Measurements from ENCODE around the gene CYP2A13. TPM values are rescaled to one million over a fixed set of nuclear protein-coding genes. Genes with fewer than 3 reads are reported as not detected.

Gene CYP2A13
- total RNA-seq, 3 donors from 2014 or later (not counting 1 experiment from before 2014, with no cell fraction given): not detected

DNA sequence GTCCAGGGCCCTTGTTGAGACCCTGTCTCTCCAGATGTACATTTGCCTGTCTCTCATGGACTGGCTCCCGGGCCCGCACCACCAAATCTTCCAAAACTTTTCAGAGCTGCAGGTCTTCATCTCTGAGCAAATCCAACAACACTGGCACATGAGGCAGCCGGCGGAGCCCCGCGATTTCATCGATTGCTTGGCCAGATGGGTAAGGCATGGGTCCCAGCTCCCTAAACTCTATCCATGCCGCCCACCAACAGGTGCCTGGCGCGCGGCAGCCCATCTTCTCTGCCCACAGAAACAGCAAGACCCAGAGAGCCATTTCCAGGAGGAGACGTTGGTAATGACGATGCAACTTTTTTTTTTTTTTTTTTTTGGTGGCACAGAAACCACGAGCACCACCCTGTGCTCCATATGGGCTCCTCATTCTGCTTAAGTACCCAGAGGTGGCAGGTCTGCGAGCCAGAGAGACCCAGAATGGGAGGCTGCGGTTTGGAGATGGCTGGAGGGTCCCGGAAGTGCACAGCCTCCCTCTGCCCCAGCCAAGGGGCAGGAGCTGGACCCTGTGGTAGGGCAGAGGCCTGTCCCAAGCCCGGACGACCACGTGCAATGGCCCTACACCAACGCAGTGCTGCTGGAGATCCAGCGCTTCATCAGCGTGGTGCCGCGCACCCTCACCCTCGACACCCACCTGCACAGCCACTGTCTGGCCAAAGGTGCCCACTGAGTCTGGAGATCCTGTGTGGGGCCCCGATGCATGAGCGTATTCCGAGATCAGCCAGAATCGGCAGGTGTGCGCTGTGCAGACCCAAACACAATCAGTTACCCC, 48.6 kb downstream of the CYP2A13 start:
- Mint-ChIP-seq H3K27me3 (ENCODE audit: low read depth in 2 of 2) (no peaks in the 10 kb centered on the region), H3K9me3 (no peaks in the 10 kb centered on the region), H3K27ac (peak overlapping the region in 1 of 2 donors; percentile 58), H3K4me3 (peak overlapping the region; percentile 60), H3K36me3 (no peaks in the 10 kb centered on the region), H3K4me1 (peaks cover 6 to 33% of the 10 kb centered on the region in 2 donors)
- Histone ChIP-seq H3K4me3 (ENCODE audit: low read length) (no peak overlapping the region), H3K4me1 (ENCODE audit: control insufficient read depth, insufficient read depth, low read length) (peaks cover 24% of the 10 kb centered on the region), H3K9me3 (ENCODE audit: control insufficient read depth, insufficient read depth, low read length) (no peaks in the 10 kb centered on the region), H3K27me3 (ENCODE audit: control insufficient read depth, insufficient read depth, low read length) (no peaks in the 10 kb centered on the region), H3K36me3 (ENCODE audit: control insufficient read depth, insufficient read depth, low read length) (no peaks in the 10 kb centered on the region), H3K27ac (ENCODE audit: low read length) (no peak overlapping the region)
- DNase-seq: no peak
- 87% methylated on average over 31 of the region's 31 CpGs for WGBS (ENCODE audit: insufficient coverage)
- no peak for ATAC-seq
- intact Hi-C loops (cut with micrococcal nuclease): no loop called here
- TF ChIP-seq, protein P1, sequence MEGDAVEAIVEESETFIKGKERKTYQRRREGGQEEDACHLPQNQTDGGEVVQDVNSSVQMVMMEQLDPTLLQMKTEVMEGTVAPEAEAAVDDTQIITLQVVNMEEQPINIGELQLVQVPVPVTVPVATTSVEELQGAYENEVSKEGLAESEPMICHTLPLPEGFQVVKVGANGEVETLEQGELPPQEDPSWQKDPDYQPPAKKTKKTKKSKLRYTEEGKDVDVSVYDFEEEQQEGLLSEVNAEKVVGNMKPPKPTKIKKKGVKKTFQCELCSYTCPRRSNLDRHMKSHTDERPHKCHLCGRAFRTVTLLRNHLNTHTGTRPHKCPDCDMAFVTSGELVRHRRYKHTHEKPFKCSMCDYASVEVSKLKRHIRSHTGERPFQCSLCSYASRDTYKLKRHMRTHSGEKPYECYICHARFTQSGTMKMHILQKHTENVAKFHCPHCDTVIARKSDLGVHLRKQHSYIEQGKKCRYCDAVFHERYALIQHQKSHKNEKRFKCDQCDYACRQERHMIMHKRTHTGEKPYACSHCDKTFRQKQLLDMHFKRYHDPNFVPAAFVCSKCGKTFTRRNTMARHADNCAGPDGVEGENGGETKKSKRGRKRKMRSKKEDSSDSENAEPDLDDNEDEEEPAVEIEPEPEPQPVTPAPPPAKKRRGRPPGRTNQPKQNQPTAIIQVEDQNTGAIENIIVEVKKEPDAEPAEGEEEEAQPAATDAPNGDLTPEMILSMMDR (IDR thresholded peaks at IDR 0.05): no peak

DNA sequence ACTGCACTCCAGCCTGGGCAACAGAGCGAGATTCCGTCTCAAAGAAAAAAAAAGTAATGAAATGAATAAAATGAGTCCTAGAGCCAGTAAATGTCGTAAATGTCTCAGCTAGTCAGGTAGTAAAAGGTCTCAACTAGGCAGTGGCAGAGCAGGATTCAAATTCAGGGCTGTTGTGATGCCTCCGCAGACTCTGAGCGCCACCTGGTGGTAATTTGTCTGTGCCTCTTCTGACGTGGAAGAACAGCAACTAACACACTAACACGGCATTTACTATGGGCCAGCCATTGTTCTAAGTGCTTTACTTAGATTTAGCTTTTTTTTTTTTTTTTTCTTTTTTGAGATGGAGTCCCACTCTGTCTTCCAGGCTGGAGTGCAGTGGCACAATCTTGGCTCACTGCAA, 56.2 kb downstream of the CYP2A13 start:
- Mint-ChIP-seq H3K27me3 (ENCODE audit: low read depth in 2 of 2) (peaks cover 10 to 21% of the 10 kb centered on the region in 2 donors), H3K4me1 (no peaks in the 10 kb centered on the region), H3K27ac (no peak overlapping the region), H3K4me3 (no peak overlapping the region), H3K9me3 (no peaks in the 10 kb centered on the region), H3K36me3 (no peaks in the 10 kb centered on the region)
- Histone ChIP-seq H3K4me1 (ENCODE audit: control insufficient read depth, insufficient read depth, low read length) (no peaks in the 10 kb centered on the region), H3K27me3 (ENCODE audit: control insufficient read depth, insufficient read depth, low read length) (no peaks in the 10 kb centered on the region), H3K36me3 (ENCODE audit: control insufficient read depth, insufficient read depth, low read length) (no peaks in the 10 kb centered on the region), H3K27ac (ENCODE audit: low read length) (no peak overlapping the region), H3K4me3 (ENCODE audit: low read length) (no peak overlapping the region), H3K9me3 (ENCODE audit: control insufficient read depth, insufficient read depth, low read length) (no peaks in the 10 kb centered on the region)
- intact Hi-C loops (cut with micrococcal nuclease): loop anchor here (1.0 kb wide), 3 partner anchors 18 to 481 kb away; no protein-coding TSS in a partner anchor
- TF ChIP-seq, protein P1 (IDR thresholded peaks at IDR 0.05): peak; percentile 86
- 39% methylated on average over 5 of the region's 7 CpGs for WGBS (ENCODE audit: insufficient coverage)
- DNase-seq: peak; percentile 83 to 95
- peak; percentile 93 to 99 (median 97) for ATAC-seq

Other genes starting within 250 kb of the CYP2A13 start
- gene CYP2A6, start 238.0 kb upstream of the CYP2A13 start, total RNA-seq: not detected
- gene CYP2A7, start 206.2 kb upstream of the CYP2A13 start, total RNA-seq: not detected
- gene CYP2B6, start 97.2 kb upstream of the CYP2A13 start, total RNA-seq: not detected
- 1 to 10 TPM in 2 of 3 donors, under 1 TPM in 1; 0.93 to 4.7 (median 4.5) TPM for gene CYP2F1, start 26.0 kb downstream of the CYP2A13 start, total RNA-seq
- gene CYP2S1, start 104.8 kb downstream of the CYP2A13 start, total RNA-seq: 1 to 10 TPM in 1 of 3 donors, under 1 TPM in 2; 0.78 to 1.6 (median 0.84) TPM
- gene AXL, start 130.8 kb downstream of the CYP2A13 start, total RNA-seq: under 1 TPM in 2 of 3 donors, not detected in 1; 0.16 to 0.70 TPM
- 100 to 1,000 TPM; 279 to 360 (median 315) TPM for gene HNRNPUL1, start 175.9 kb downstream of the CYP2A13 start, total RNA-seq
- 10 to 100 TPM; 41.1 to 44.3 (median 44.0) TPM for gene CCDC97, start 221.7 kb downstream of the CYP2A13 start, total RNA-seq

All from natural killer cell (primary cell).